BLaER1 treated with 17β-estradiol and CSF1 and Interleukin-3, amounts not matched to agents 10 nM and 100 nM (cell line): ENCODE results near the gene RHO.
A peak's percentile ranks its signal among the peaks of the same experiment; 100 is the strongest.
"Not testable (repeated sequence)": the region's sequence is repeated elsewhere in the genome, so short reads cannot be mapped to it uniquely, and the experiment has no call there.

Experiments
- H3K27ac ChIP-seq, 11 experiments: shearing (Covaris generic); formaldehyde crosslinking; 2 replicates each; pipeline ENCODE4 v1.8.1; 2022
- H3K27me3 ChIP-seq, 11 experiments: shearing (Covaris generic); formaldehyde crosslinking; 2 replicates each; pipeline ENCODE4 v1.8.1; 2022
- H3K36me3 ChIP-seq, 11 experiments: shearing (Covaris generic); formaldehyde crosslinking; 2 replicates each; pipeline ENCODE4 v1.8.1; 2022
- H3K4me1 ChIP-seq, 10 experiments: shearing (Covaris generic); formaldehyde crosslinking; 2 replicates each; pipeline ENCODE4 v1.8.1; 2022
- H3K4me2 ChIP-seq, 11 experiments: shearing (Covaris generic); formaldehyde crosslinking; 2 replicates each; pipeline ENCODE4 v1.8.1; 2022
- H3K4me3 ChIP-seq, 10 experiments: shearing (Covaris generic); formaldehyde crosslinking; 2 replicates each; pipeline ENCODE4 v1.8.1; 2022
- H3K9ac ChIP-seq, 11 experiments: shearing (Covaris generic); formaldehyde crosslinking; 2 replicates each; pipeline ENCODE4 v1.8.1; 2022
- H3K9me3 ChIP-seq, 11 experiments: shearing (Covaris generic); formaldehyde crosslinking; replicated peaks in 1 of 11; 2 replicates each; pipeline ENCODE4 v1.8.1; 2022
- H4K20me1 ChIP-seq, 11 experiments: shearing (Covaris generic); formaldehyde crosslinking; 2 replicates each; pipeline ENCODE4 v1.8.1; 2022
- Cebpa-rat ChIP-seq, 11 experiments: shearing (Covaris generic); IDR thresholded peaks; 2 replicates each; pipeline ENCODE4 v1.8.1; 2022

Gene RHO

DNA sequence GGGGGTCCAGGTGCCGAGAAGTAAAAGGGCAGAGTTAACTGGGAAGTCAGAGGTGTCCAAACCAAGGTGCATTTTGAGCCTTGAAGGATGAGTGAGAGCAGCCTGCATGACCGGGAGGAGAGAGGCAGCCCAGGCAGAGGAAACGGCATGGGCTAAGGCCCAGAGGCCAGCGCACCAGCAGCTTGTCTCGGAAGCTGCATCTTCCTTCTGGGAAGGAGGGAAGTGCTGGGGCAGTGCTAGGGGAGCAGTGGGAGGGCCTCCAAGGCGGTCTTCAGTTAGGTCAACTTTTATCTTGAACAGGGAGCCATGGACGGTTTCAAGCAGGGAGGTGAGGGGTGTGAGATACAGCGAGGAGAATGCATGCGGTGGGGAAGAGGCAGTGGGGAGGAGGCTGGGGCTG lies 15.6 kb downstream of the RHO start:
- Histone ChIP-seq H3K36me3 (no peaks in the 10 kb centered on the region), H4K20me1 (no peaks in the 10 kb centered on the region; a peak in 1 of 22 replicates), H3K4me2 (no peak overlapping the region), H3K4me3 (no peak overlapping the region), H3K27me3 (no peaks in the 10 kb centered on the region), H3K9ac (no peak overlapping the region; a peak in 1 of 22 replicates), H3K9me3 (no peaks in the 10 kb centered on the region), H3K27ac (no peak overlapping the region), H3K4me1 (peaks cover 2 to 16% (median 12%) of the 10 kb centered on the region in 10 experiments; a peak in 17 of 20 replicates)
- TF ChIP-seq Cebpa-rat (IDR thresholded peaks at IDR 0.05), result no peak

DNA sequence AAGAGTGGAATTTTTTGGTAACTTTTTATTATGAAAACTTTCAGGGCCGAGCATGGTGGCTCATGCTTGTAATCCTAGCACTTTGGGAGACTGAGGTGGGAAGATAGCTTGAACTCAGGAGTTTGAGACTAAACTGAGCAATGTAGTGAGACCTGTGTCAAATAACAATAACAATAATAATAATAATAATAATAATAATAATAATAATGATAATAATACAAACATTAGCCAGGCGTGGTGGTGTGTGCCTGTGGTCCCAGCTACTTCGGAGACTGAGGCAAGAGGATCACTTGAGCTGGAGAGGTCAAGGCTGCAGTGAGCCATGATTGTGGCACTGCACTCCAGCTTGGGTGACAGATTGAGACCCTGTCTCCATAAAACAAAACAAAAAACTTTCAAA lies 17.5 kb downstream of the RHO start:
- not testable (repeated sequence) for H3K27ac ChIP-seq, H3K4me2 ChIP-seq, H3K9me3 ChIP-seq, H3K36me3 ChIP-seq, H3K4me3 ChIP-seq, H4K20me1 ChIP-seq, H3K9ac ChIP-seq, H3K27me3 ChIP-seq
- H3K4me1 ChIP-seq, result peaks cover 22 to 35% (median 26%) of the 10 kb centered on the region in 10 experiments; a peak in 17 of 20 replicates

DNA sequence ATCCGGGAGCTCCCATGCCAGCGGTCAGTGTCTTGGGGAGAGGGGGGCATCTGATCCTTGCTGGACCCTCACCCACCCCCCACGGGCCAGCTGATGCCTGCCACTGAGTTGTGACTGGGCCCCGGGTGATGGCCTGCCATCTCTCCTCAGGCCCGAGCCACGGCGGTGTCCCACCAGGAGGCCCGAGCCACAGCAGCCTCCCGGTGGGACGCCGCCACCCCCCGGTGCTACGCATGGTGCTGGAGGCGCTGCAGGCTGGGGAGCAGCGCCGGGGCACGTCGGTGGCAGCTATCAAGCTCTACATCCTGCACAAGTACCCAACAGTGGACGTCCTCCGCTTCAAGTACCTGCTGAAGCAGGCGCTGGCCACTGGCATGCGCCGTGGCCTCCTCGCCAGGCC lies 18.8 kb downstream of the RHO start:
- Histone ChIP-seq H3K27me3 (no peaks in the 10 kb centered on the region), H3K4me2 (no peak overlapping the region), H3K4me3 (no peak overlapping the region), H3K36me3 (no peaks in the 10 kb centered on the region), H4K20me1 (no peaks in the 10 kb centered on the region; a peak in 2 of 22 replicates), H3K27ac (no peak overlapping the region), H3K9me3 (no peaks in the 10 kb centered on the region), H3K4me1 (peaks cover 22 to 40% (median 27%) of the 10 kb centered on the region in 10 experiments; a peak in 19 of 20 replicates), H3K9ac (no peak overlapping the region)
- TF ChIP-seq Cebpa-rat (IDR thresholded peaks at IDR 0.05), result no peak

DNA sequence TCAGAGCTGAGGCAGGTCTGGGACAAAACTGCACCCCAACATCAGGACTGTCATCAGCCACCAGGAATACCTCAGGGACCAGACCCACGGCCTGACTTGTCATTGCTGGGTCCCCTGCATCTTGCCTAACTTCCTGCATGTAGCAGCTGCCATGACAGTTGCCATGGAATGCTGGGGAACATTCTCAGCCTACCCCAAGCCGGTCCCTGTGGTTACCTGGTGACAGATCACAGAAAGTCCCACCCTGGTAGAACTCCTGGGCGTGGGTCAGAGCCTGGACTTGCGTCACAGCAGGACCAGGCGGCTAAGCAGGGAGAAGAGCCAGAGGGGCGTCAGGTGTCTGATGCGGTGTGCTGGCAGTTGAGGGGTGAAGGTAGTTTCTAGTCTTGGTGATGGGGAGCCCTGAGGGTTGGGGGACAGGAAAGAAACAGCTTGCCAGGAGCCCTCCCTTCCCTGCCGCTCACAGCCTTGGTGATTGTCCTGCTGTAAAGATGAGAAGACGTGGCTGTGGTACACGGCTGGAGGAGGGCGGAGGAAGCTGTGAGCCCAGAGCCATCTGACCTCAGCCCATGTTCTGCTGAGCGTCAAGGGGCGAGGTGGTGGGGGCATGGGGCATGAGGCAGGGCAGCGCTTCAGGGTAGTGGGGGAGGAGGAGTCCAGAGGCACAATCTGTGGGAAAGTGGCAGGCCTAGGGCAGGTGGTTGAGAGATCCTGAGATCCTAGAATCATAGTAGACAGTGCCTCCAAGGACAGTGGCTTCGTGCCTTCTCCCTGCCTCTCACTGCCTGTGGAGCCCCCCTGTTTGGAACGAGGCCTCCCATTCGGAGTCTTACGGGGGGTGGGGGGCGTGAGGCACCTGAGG lies 19.9 kb downstream of the RHO start:
- no peak overlapping the region for H3K4me3 ChIP-seq
- TF ChIP-seq Cebpa-rat (IDR thresholded peaks at IDR 0.05), result no peak
- peak overlapping the region in 8 of 11 experiments; percentile 8 to 70 (median 32); a peak in 10 of 22 replicates for H3K4me2 ChIP-seq

DNA sequence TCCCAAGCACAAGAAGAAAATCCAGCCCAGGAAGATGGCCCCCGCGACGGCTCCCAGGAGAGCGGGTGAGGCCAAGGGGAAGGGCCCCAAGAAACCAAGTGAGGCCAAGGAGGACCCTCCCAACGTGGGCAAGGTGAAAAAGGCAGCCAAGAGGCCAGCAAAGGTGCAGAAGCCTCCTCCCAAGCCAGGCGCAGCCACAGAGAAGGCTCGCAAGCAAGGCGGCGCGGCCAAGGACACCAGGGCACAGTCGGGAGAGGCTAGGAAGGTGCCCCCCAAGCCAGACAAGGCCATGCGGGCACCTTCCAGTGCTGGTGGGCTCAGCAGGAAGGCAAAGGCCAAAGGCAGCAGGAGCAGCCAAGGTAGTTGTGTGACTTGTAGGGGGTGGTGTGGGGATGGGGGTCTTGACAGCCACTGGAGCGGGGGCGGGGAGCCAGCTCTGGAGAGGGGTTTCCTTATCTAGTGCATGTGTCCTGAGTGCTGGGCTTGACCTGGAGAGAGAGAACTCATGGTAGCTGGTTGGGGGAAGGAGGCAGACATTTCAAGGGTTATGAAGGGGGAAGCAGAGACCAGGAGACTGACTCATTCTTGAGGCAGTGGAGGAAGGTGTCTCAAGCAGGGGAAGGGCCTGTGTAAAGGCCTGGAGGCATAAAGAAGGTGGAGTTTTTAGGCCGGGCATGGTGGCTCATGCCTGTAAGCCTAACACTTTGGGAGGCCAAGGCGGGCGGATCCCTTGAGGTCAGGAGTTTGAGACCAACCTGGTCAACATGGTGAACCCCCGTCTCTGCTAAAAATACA lies 20.8 kb downstream of the RHO start:
- no peak for TF ChIP-seq Cebpa-rat (IDR thresholded peaks at IDR 0.05)
- Histone ChIP-seq H3K9me3 (no peaks in the 10 kb centered on the region), H3K27me3 (no peaks in the 10 kb centered on the region), H3K4me1 (peaks cover 42 to 59% (median 47%) of the 10 kb centered on the region in 10 experiments), H3K4me2 (peak overlapping the region in 10 of 11 experiments; percentile 8 to 70 (median 46); a peak in 14 of 22 replicates), H3K27ac (peak overlapping the region in 7 of 11 experiments; percentile 2 to 65 (median 44); a peak in 11 of 22 replicates), H4K20me1 (peaks cover 0 to 5% (median 0%) of the 10 kb centered on the region in 11 experiments; a peak in 3 of 22 replicates), H3K9ac (0 out of 22 replicates have a peak overlapping the region, but pooled peaks of 1 of the 11 experiments have one; percentile 19), H3K4me3 (no peak overlapping the region), H3K36me3 (no peaks in the 10 kb centered on the region)

More for the DNA sequence above, 19.9 kb downstream of the RHO start:
- Histone ChIP-seq H3K4me1 (peaks cover 33 to 51% (median 38%) of the 10 kb centered on the region in 10 experiments), H4K20me1 (peaks cover 0 to 5% (median 0%) of the 10 kb centered on the region in 11 experiments; a peak in 2 of 22 replicates), H3K9ac (no peak overlapping the region), H3K36me3 (no peaks in the 10 kb centered on the region), H3K27me3 (no peaks in the 10 kb centered on the region), H3K27ac (peak overlapping the region in 7 of 11 experiments; percentile 2 to 65 (median 44); a peak in 10 of 22 replicates), H3K9me3 (no peaks in the 10 kb centered on the region)

DNA sequence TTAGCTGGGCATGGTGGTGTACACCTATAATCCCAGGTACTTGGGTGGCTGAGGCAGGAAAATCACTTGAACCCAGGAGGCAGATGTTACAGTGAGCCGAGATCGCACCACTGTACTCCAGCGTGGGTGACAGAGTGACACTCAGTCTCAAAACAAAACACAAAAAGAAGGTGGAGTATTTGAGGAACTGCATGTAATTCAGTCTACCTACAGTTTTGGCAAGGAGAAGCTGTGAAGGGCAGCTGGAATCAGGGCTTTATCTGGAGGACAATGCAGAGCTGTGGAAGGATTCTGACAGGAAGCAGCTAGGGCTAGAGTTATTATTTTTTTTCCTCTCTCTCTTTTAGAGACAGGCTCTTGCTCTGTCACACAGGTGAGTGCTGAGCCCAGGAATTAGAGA lies 21.4 kb downstream of the RHO start:
- Histone ChIP-seq H4K20me1 (peaks cover 0 to 11% (median 0%) of the 10 kb centered on the region in 11 experiments; a peak in 5 of 22 replicates), H3K4me2 (peak overlapping the region in 7 of 11 experiments; percentile 7 to 70 (median 58); a peak in 11 of 22 replicates), H3K36me3 (peaks cover 0 to 2% (median 0%) of the 10 kb centered on the region in 11 experiments; a peak in 2 of 22 replicates), H3K4me1 (peaks cover 48 to 65% (median 53%) of the 10 kb centered on the region in 10 experiments), H3K9ac (0 out of 22 replicates have a peak overlapping the region, but pooled peaks of 1 of the 11 experiments have one; percentile 19), H3K27me3 (no peaks in the 10 kb centered on the region), H3K4me3 (no peak overlapping the region), H3K27ac (peak overlapping the region in 4 of 11 experiments; percentile 36 to 65 (median 53); a peak in 7 of 22 replicates), H3K9me3 (no peaks in the 10 kb centered on the region)
- no peak for TF ChIP-seq Cebpa-rat (IDR thresholded peaks at IDR 0.05)

DNA sequence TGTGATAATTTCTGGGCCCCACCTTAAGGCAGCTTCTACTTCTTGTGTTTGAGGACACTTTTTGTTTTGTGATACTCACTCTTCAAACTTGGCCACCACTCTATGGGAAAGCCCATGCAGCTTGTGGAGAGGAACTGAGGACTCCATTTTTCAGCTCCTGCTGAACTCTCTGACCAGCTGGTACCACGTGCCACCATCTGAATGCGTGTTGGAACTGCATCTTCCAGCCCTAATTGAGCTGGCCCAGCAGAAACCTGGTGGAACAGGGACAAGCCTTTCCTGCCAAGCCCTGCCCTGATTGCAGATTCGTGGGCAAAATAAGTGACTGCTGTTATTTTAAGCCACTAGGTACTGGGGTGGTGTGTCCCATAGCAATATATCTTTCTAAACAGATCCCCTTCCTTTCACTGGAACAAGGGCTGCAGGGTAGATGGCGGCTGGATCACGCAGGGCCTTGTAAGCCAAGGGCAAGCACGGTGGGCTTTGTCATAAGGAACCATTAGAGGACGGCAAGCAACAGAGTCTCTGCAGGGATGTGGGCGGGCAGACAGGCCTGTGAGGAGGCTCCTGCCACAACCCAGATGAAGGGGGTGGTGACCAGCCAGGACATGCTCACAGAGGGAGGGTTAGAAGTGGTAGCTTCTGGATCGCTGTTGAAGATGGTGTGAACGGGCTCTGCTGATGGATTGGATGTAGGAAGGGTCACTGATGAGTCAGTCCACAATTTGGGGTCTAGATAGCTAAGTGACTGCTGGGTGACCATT lies 24.0 kb downstream of the RHO start:
- Histone ChIP-seq H3K9ac (peak overlapping the region in 4 of 11 experiments; percentile 27 to 66 (median 33); a peak in 5 of 22 replicates), H3K27me3 (no peaks in the 10 kb centered on the region), H4K20me1 (peaks cover 0 to 35% (median 5%) of the 10 kb centered on the region in 11 experiments; a peak in 10 of 22 replicates), H3K4me2 (peak overlapping the region; percentile 24 to 97 (median 90); a peak in 21 of 22 replicates), H3K36me3 (peaks cover 17 to 29% (median 19%) of the 10 kb centered on the region in 11 experiments), H3K9me3 (no peaks in the 10 kb centered on the region), H3K4me3 (no peak overlapping the region), H3K27ac (peak overlapping the region in 8 of 11 experiments; percentile 19 to 76 (median 64); a peak in 13 of 22 replicates), H3K4me1 (peaks cover 75 to 91% (median 79%) of the 10 kb centered on the region in 10 experiments)
- no peak for TF ChIP-seq Cebpa-rat (IDR thresholded peaks at IDR 0.05)

DNA sequence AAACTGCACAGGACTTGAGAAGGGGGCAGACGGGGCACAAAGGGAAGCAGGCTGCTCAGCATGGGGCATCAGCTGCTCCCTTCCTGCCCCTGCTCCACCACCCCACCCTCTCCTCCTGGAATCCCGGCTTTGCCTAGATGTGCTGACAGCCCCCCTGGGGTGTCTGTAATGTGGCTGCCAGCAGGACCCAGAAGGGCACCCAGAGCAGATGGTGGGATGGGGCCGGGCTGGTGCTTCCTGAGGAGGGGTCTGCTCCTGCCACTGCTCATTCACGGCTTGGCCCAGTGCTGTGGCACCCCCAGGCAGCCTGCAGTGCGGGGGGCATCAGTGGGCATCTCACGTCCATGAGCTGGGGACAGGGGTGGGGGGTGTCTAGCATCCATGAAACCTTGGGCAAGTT lies 24.7 kb downstream of the RHO start:
- H3K9ac ChIP-seq, result peak overlapping the region in 7 of 11 experiments; percentile 2 to 69 (median 35); a peak in 8 of 22 replicates
- H3K27ac ChIP-seq, result peak overlapping the region in 8 of 11 experiments; percentile 19 to 76 (median 64); a peak in 15 of 22 replicates
- H3K27me3 ChIP-seq, result no peaks in the 10 kb centered on the region
- no peaks in the 10 kb centered on the region for H3K9me3 ChIP-seq
- peaks cover 78 to 91% (median 84%) of the 10 kb centered on the region in 10 experiments for H3K4me1 ChIP-seq
- H3K4me2 ChIP-seq, result peak overlapping the region; percentile 24 to 97 (median 90)
- peaks cover 0 to 42% (median 5%) of the 10 kb centered on the region in 11 experiments; a peak in 10 of 22 replicates for H4K20me1 ChIP-seq
- TF ChIP-seq Cebpa-rat (IDR thresholded peaks at IDR 0.05), result no peak
- H3K36me3 ChIP-seq, result peaks cover 22 to 36% (median 26%) of the 10 kb centered on the region in 11 experiments
- no peak overlapping the region for H3K4me3 ChIP-seq
